ENCODE data around the gene GNG7.
"Not testable (repeated sequence)": the region's sequence is repeated elsewhere in the genome, so short reads cannot be mapped to it uniquely, and the experiment has no call there.

Gene GNG7

GRCh38 chr19:2543463-2544442 lies 158.7 kb downstream of the GNG7 start:
- Mint-ChIP-seq H3K9me3 (ENCODE audit: low read depth) (no peaks in the 10 kb centered on the region), H3K36me3 (no peaks in the 10 kb centered on the region), H3K27ac (no peak overlapping the region), H3K4me3 (peak overlapping the region; percentile 68), H3K27me3 (no peaks in the 10 kb centered on the region), H3K4me1 (ENCODE audit: low read depth) (peaks cover 11% of the 10 kb centered on the region)

- H3K27ac Mint-ChIP-seq; H3K9me3 Mint-ChIP-seq (ENCODE audit: low read depth); H3K27me3 Mint-ChIP-seq; H3K36me3 Mint-ChIP-seq: not testable (repeated sequence)
- H3K4me1 Mint-ChIP-seq (ENCODE audit: low read depth) = peaks cover 11% of the 10 kb centered on the region
- peak overlapping the region; percentile 68 for H3K4me3 Mint-ChIP-seq
Observed at GRCh38 chr19:2543072-2543462, 159.4 kb downstream of the GNG7 start.

DNA sequence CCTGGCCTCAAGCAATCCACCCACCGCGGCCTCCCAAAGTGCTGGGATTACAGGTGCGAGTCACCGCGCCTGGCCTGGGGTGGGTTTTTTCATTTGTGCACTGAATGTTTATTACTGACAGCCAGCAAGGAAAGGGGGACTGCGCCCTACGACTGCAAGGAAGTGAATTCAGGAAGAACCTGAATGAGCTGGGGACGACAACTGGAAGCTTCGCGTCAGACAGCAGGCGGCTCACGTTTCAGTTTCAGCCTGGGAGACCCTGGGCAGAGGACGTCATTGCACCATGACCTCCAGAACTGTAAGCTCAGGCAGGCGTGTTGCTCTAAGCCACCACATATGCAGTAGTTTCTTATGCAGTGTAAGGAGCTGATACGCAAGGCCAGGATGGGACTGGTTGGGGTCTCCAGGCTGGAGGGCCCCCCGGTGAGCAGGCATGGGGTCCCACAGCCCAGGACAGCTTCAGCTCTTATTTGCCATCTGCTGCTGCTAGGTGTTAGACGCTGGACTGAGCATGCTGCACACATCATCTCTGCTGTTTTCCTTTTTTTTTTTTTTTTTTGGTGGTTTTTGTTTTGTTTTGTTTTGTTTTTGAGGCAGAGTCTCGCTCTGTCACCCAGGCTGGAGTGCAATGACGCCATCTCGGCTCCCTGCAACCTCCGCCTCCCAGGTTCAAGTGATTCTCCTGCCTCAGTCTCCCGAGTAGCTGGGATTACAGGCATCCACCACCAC lies 160.0 kb downstream of the GNG7 start:
- Mint-ChIP-seq H3K36me3 (no peaks in the 10 kb centered on the region), H3K27ac (no peak overlapping the region), H3K4me1 (ENCODE audit: low read depth) (peaks cover 12% of the 10 kb centered on the region), H3K27me3 (no peaks in the 10 kb centered on the region), H3K9me3 (ENCODE audit: low read depth) (no peaks in the 10 kb centered on the region), H3K4me3 (no peak overlapping the region)

GRCh38 chr19:2540646-2541454 lies 161.6 kb downstream of the GNG7 start:
- Mint-ChIP-seq H3K27ac (no peak overlapping the region), H3K4me3 (no peak overlapping the region), H3K27me3 (no peaks in the 10 kb centered on the region), H3K36me3 (no peaks in the 10 kb centered on the region), H3K4me1 (ENCODE audit: low read depth) (peaks cover 12% of the 10 kb centered on the region), H3K9me3 (ENCODE audit: low read depth) (no peaks in the 10 kb centered on the region)

- H3K36me3 Mint-ChIP-seq = no peaks in the 10 kb centered on the region
- no peaks in the 10 kb centered on the region for H3K9me3 Mint-ChIP-seq (ENCODE audit: low read depth)
- no peak overlapping the region for H3K27ac Mint-ChIP-seq
- peaks cover 12% of the 10 kb centered on the region for H3K4me1 Mint-ChIP-seq (ENCODE audit: low read depth)
- no peak overlapping the region for H3K4me3 Mint-ChIP-seq
- no peaks in the 10 kb centered on the region for H3K27me3 Mint-ChIP-seq
Observed at GRCh38 chr19:2540251-2540645, 162.2 kb downstream of the GNG7 start.

DNA sequence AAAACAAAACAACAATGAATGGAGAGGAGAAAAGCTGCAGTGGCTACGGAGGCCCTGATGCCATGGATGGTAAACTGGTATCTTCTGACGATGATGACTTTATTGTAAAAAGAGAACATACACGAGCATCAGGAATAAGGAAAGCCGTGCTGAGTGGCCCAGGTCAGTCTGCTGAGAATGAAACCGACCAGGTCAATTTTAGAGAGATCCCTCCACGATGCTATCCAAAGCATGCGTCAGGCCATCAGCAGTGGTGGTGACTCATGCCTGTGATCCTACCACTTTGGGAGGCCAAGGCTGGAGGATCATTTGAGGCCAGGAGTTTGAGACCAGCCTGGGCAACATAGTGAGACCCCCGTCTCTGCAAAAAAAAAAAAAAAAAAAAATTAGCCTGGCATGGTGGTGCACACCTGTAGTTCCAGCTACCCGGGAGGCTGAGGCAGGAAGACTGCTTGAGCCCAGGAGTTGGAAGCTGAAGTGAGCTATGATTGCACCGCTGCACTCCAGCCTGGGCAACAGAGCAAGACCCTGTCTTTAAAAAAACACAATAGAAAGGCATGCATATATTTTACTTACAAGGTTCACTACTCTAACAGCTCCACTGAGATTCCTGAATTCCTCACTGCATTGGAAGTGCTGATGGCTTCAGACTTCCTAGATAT lies 164.3 kb downstream of the GNG7 start:
- H3K4me3 Mint-ChIP-seq = no peak overlapping the region
- no peaks in the 10 kb centered on the region for H3K27me3 Mint-ChIP-seq
- H3K9me3 Mint-ChIP-seq (ENCODE audit: low read depth) = no peaks in the 10 kb centered on the region
- no peaks in the 10 kb centered on the region for H3K36me3 Mint-ChIP-seq
- H3K4me1 Mint-ChIP-seq (ENCODE audit: low read depth) = peaks cover 21% of the 10 kb centered on the region
- H3K27ac Mint-ChIP-seq = no peak overlapping the region

DNA sequence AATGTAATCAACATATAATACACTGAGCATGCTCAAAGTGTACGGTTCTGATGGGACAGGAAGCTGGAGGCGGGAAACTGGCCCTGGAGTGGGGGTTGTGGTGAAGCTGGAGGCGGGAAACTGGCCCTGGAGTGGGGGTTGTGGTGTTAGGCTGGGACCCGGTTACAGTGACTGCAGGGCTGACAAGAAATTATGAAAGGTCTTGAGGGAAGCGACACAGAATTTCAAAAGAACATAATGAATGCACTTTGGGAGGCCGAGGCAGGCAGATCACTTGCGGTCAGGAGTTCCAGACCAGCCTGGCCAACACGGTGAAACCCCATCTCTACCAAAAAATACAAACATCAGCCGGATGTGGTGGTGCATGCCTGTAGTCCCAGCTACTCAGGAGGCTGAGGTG lies 164.9 kb downstream of the GNG7 start:
- peaks cover 23% of the 10 kb centered on the region for H3K4me1 Mint-ChIP-seq (ENCODE audit: low read depth)
- H3K27ac Mint-ChIP-seq; H3K27me3 Mint-ChIP-seq; H3K36me3 Mint-ChIP-seq; H3K4me3 Mint-ChIP-seq; H3K9me3 Mint-ChIP-seq (ENCODE audit: low read depth): not testable (repeated sequence)

- Mint-ChIP-seq H3K27me3 (no peaks in the 10 kb centered on the region), H3K9me3 (ENCODE audit: low read depth) (no peaks in the 10 kb centered on the region), H3K4me1 (ENCODE audit: low read depth) (peaks cover 28% of the 10 kb centered on the region), H3K27ac (no peak overlapping the region), H3K36me3 (peaks cover 4% of the 10 kb centered on the region), H3K4me3 (no peak overlapping the region)
Observed at GRCh38 chr19:2536461-2536860, 166.0 kb downstream of the GNG7 start.

DNA sequence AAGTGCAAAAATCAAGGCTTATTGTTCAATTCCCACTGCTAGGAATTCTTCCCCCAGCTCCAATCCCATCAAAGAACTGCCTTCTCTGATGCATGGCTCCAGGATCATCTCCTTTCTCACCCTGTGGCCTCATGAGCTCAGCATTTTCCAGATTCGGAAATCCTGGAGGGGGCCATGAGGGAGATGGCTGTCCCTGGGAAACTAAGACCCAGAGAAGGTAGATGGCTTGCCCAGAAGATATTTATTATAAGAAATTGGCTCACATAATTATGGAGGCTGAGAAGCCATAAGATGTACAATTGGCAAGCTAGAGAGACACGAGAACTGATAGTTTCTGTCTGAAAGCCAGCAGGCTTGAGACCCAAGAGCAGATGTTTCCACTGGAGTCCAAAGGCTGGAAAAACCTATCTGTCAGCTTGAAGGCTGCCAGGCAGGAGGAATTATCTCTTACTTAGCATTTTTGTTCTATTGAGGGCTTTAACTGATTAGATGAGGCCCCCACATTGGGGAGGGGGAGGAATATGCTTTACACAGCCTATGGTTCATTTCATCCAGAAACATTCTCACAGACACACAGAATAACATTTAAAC lies 168.0 kb downstream of the GNG7 start:
- H3K27me3 Mint-ChIP-seq = no peaks in the 10 kb centered on the region
- peak overlapping the region; percentile 36 for H3K4me3 Mint-ChIP-seq
- no peaks in the 10 kb centered on the region for H3K9me3 Mint-ChIP-seq (ENCODE audit: low read depth)
- peaks cover 4% of the 10 kb centered on the region for H3K36me3 Mint-ChIP-seq
- no peak overlapping the region for H3K27ac Mint-ChIP-seq
- H3K4me1 Mint-ChIP-seq (ENCODE audit: low read depth) = peaks cover 28% of the 10 kb centered on the region

DNA sequence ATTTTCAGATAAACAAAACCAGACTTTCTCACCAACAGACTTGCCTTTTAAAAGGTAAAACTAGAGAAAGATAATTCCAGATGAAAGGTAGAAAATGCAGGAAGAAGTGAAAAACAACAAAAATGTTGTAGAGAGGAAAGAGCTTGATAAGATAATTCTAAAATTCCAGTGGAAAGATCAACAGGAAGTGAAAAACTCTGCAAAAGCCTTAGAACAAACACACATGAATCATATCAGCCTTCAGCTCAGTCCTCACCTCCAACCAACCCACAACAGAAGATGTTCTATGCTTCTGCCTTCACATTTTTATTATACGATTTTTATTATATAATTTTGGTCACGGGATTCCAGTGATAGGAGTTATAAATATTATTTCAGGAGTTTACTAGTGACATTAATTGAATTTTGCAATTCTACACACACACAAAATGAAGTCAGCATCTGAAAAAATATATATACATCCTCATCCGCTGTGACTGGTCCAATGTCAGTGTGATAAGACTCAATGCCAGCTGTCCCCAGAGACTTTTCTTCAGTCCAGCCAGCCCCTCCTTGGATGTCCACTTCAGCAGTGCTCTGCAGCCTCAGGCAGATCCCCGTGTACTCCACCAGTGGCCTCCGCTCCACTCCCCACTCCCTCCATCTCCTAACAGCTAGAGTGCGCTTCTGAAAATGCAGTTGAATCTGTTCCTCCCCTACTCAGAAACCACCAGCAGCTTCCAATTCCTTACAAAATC lies 168.6 kb downstream of the GNG7 start:
- Mint-ChIP-seq H3K4me3 (peak overlapping the region; percentile 54), H3K9me3 (ENCODE audit: low read depth) (no peaks in the 10 kb centered on the region), H3K27ac (peak overlapping the region; percentile 70), H3K36me3 (peaks cover 4% of the 10 kb centered on the region), H3K27me3 (no peaks in the 10 kb centered on the region), H3K4me1 (ENCODE audit: low read depth) (peaks cover 28% of the 10 kb centered on the region)

DNA sequence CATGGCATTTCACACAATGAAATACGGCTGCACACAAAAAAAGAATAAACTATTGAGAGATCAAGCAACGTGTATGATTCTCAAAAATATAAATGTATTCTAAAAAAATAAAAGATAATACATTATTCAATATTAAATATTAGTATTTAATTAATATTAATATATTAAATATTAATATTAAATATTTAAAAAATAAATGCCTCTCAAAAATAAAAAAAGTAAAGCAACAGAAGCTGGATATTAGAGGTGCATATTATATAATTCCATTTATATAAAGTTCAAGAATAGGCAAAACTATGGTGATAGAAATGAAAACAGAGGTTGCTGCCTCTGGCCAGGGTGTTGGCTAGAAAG lies 169.4 kb downstream of the GNG7 start:
- Mint-ChIP-seq H3K4me1 (ENCODE audit: low read depth) (peaks cover 28% of the 10 kb centered on the region), H3K27me3 (no peaks in the 10 kb centered on the region), H3K36me3 (peaks cover 4% of the 10 kb centered on the region), H3K9me3 (ENCODE audit: low read depth) (no peaks in the 10 kb centered on the region), H3K27ac (no peak overlapping the region), H3K4me3 (no peak overlapping the region)

- H3K9me3 Mint-ChIP-seq (ENCODE audit: low read depth) = no peaks in the 10 kb centered on the region
- peaks cover 27% of the 10 kb centered on the region for H3K4me1 Mint-ChIP-seq (ENCODE audit: low read depth)
- H3K27ac Mint-ChIP-seq = no peak overlapping the region
- no peak overlapping the region for H3K4me3 Mint-ChIP-seq
- H3K36me3 Mint-ChIP-seq = peaks cover 4% of the 10 kb centered on the region
- no peaks in the 10 kb centered on the region for H3K27me3 Mint-ChIP-seq
Observed at GRCh38 chr19:2532252-2533071, 170.0 kb downstream of the GNG7 start.

DNA sequence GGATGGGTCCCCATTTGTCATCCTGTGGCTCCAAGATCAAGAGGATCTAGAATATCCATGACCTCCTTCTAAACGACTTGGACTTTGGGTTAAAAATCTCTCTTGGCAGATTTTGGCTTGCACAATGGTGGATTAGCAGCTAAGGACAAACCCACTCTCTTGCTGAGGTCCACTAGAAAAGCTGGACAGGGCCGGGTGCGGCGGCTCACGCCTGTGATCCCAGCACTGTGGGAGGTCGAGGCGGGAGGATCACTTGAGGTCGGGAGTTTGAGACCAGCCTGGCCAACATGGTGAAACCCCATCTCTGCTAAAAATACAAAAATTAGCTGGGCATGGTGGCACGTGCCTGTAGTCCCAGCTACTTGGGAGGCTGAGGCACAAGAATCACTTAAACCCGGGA lies 172.6 kb downstream of the GNG7 start:
- H3K4me1 Mint-ChIP-seq (ENCODE audit: low read depth) = peaks cover 26% of the 10 kb centered on the region
- H3K36me3 Mint-ChIP-seq; H3K27ac Mint-ChIP-seq; H3K4me3 Mint-ChIP-seq; H3K9me3 Mint-ChIP-seq (ENCODE audit: low read depth); H3K27me3 Mint-ChIP-seq: not testable (repeated sequence)

Data from activated naive CD8-positive, alpha-beta T cell (primary cell).